Breast epithelium (tissue), 3 donors: Measurements from ENCODE around the gene TRIM59.

Source experiments
- POLR2A ChIP-seq: fragments of 450-650 bp; IDR thresholded peaks from one replicate; pipeline ENCODE4 v1.6.1; 2016; ENCODE audit warnings: antibody characterized with exemption, mild to moderate bottlenecking, moderate library complexity
- POLR2AphosphoS5 ChIP-seq, 3 donors: sonication (generic); formaldehyde crosslinking; IDR thresholded peaks; one replicate each; pipeline ENCODE4 v1.6.1; 2017; ENCODE audit warnings: antibody characterized with exemption in 3 of 3
- TF ChIP-seq, protein P1 (sequence below), 3 donors: fragments of 450-650 bp; IDR thresholded peaks; one replicate each; pipeline ENCODE4 v1.5.1; 2016 to 2017; ENCODE audit warnings: antibody characterized with exemption in 3 of 3, mild to moderate bottlenecking in 3 of 3, moderate library complexity in 3 of 3

DNA sequence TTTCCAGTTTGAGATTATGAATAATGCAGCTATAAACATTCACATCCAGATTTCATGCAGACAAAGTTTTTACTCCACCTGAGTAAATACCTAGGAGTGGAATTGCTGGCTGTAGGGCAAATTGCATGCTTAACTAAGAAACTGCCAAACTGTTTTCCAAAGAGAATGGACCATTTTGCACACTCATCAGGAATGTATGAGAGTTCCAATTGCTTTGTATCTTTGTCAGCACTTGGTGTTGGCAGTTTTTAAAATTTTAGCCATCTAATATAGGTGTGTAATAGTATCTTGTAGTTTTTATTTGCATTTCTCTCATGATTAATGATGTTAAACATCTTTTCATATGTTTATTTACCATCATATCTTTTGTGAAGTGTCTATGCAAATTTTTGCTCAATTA lies 40.6 kb upstream of the TRIM59 start:
- TF ChIP-seq POLR2A (no peak), POLR2AphosphoS5 (IDR thresholded peaks at IDR 0.05) (no peak)
- TF ChIP-seq, protein P1, sequence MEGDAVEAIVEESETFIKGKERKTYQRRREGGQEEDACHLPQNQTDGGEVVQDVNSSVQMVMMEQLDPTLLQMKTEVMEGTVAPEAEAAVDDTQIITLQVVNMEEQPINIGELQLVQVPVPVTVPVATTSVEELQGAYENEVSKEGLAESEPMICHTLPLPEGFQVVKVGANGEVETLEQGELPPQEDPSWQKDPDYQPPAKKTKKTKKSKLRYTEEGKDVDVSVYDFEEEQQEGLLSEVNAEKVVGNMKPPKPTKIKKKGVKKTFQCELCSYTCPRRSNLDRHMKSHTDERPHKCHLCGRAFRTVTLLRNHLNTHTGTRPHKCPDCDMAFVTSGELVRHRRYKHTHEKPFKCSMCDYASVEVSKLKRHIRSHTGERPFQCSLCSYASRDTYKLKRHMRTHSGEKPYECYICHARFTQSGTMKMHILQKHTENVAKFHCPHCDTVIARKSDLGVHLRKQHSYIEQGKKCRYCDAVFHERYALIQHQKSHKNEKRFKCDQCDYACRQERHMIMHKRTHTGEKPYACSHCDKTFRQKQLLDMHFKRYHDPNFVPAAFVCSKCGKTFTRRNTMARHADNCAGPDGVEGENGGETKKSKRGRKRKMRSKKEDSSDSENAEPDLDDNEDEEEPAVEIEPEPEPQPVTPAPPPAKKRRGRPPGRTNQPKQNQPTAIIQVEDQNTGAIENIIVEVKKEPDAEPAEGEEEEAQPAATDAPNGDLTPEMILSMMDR (IDR thresholded peaks at IDR 0.05) = no peak
